GM23338 (cell line): ENCODE measurements around the gene KCNK1.

Source experiments
- CREB1 ChIP-seq: fragments of 250-450 bp; sonication (Bioruptor Pico); IDR thresholded peaks from 2 replicates; pipeline ENCODE4 v1.5.0; 2020; ENCODE audit warnings: low read depth, mild to moderate bottlenecking, moderate library complexity
- CTCF ChIP-seq, 2 experiments: fragments of 200-600 bp in 1 of 2; sonication (generic) in 1 of 2; conservative IDR thresholded peaks; 2 replicates each; pipeline versions ENCODE4 v1.5.1 to v1.6.1; 2016 to 2017; ENCODE audit warnings: antibody characterized with exemption in 2 of 2, low read depth in 2 of 2, mild to moderate bottlenecking in 2 of 2, moderate library complexity in 1 of 2
- POLR2AphosphoS5 ChIP-seq: IDR thresholded peaks from 2 replicates; pipeline ENCODE4 v1.6.1; 2016; ENCODE audit warnings: antibody characterized with exemption, low read depth
- ZNF114 ChIP-seq: fragments of 250-450 bp; sonication (Bioruptor Pico); IDR thresholded peaks from 2 replicates; pipeline ENCODE4 v1.5.0; 2020; ENCODE audit warnings: mild to moderate bottlenecking, moderate library complexity

DNA sequence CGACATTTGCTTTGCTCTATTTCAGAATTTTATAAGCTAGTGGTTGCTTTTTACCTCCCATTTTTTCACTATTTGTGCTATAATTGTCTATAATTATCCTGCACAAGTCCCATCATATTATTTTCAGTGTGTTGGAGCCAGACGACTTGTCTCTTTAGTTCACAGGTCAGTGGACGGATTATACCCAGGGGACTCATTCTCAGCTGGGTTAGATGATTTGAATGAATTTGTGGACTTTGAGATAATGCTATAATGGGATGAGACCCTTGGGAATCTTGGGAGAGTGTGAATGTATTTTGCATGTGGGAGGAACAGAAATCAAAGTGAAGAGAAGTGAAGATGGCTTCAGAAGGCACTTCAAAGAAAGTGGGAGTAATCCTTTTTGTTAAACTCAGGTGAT, 31.5 kb upstream of the KCNK1 start:
- no peak for TF ChIP-seq CTCF (conservative IDR thresholded peaks at IDR 0.05; ENCODE audit: low read depth in 2 of 2)
- no peak for TF ChIP-seq POLR2AphosphoS5
- TF ChIP-seq ZNF114, result no peak
- no peak for TF ChIP-seq CREB1 (CRISPR knock-in tag)
